GM12878 (cell line): ENCODE data around the gene TNFSF8. TPM values are rescaled to one million over a fixed set of nuclear protein-coding genes. Genes with fewer than 3 reads are reported as not detected.

Experiments
- ATAC-seq: fragments of 200-7000 bp; cut with Tn5 transposase; 3 replicates; pipeline ENCODE4 v1.9.1; 2020; ENCODE audit warnings: mild to moderate bottlenecking, moderate library complexity
- BruUV-seq: library from RNA; stranded (reverse); fragments of 400-500 nt; replicated peaks from 2 replicates; lab custom pipeline; 2021; lab: Mats Ljungman, UMichigan
- CTCF ChIA-PET: fragments of 300-600 bp; sonication (Branson Sonifier 250); formaldehyde crosslinking; extraction: SDS; loops from one replicate; lab custom pipeline; 2021; ENCODE audit warnings: inconsistent platforms; lab: Yijun Ruan, JAX
- POLR2A ChIA-PET: fragments of 350-600 bp; formaldehyde crosslinking; extraction: SDS; loops from one replicate; lab custom pipeline; 2021; ENCODE audit warnings: inconsistent platforms; lab: Charles Lee
- RAD21 ChIA-PET: fragments of 300-600 bp; sonication (Branson Sonifier 250); formaldehyde crosslinking; loops from one replicate; lab custom pipeline; 2023; ENCODE audit warnings: antibody characterized with exemption; ENCODE audit not compliant: unreplicated experiment; lab: Charles Lee
- SMC1A ChIA-PET: fragments of 300-600 bp; sonication (Branson Sonifier 250); formaldehyde crosslinking; loops from one replicate; lab custom pipeline; 2023; ENCODE audit not compliant: unreplicated experiment, uncharacterized antibody; lab: Charles Lee
- DNase-seq: peaks from one replicate; pipeline ENCODE4 v3.0.0-alpha.2; 2011; ENCODE audit warnings: low read depth, low spot score
- FAIRE-seq: peaks from 3 replicates; lab custom pipeline; 2011; peaks lifted over from hg19 to GRCh38; lab: Jason Lieb, UNC
- H2AFZ ChIP-seq: 2 replicates; pipeline ENCODE4 v1.6.0; 2011; ENCODE audit warnings: low read depth, low read length, control low read depth; ENCODE audit not compliant: control insufficient read depth
- H3K27ac ChIP-seq: 2 replicates; pipeline ENCODE4 v1.5.1; 2011; ENCODE audit warnings: control low read depth; ENCODE audit not compliant: control insufficient read depth, insufficient read depth
- H3K27me3 ChIP-seq, 2 experiments: replicated peaks in 1 of 2; 2 replicates each; pipeline versions ENCODE4 v1.6.0 to v1.6.1; 2011; ENCODE audit warnings: low read length in 1 of 2; ENCODE audit not compliant: control insufficient read depth in 2 of 2, insufficient read depth in 2 of 2
- H3K36me3 ChIP-seq, 2 experiments: 2 replicates each; pipeline ENCODE4 v1.5.1; 2011; ENCODE audit warnings: low read length in 1 of 2; ENCODE audit not compliant: control insufficient read depth in 2 of 2, insufficient read depth in 2 of 2
- H3K4me1 ChIP-seq: 2 replicates; pipeline ENCODE4 v1.6.1; 2011; ENCODE audit warnings: mild to moderate bottlenecking, low read length, moderate library complexity, mixed read lengths; ENCODE audit not compliant: control insufficient read depth, insufficient read depth
- H3K4me2 ChIP-seq: 2 replicates; pipeline ENCODE4 v1.6.0; 2011; ENCODE audit warnings: control low read depth; ENCODE audit not compliant: control insufficient read depth, insufficient read depth
- H3K4me3 ChIP-seq: fragments of 200-600 bp; sonication (generic); 2 replicates; pipeline ENCODE4 v1.5.1; 2016
- H3K79me2 ChIP-seq: 2 replicates; pipeline ENCODE4 v1.6.0; 2011; ENCODE audit warnings: low read length; ENCODE audit not compliant: control insufficient read depth, insufficient read depth
- H3K9ac ChIP-seq: 2 replicates; pipeline ENCODE4 v1.8.0; 2011; ENCODE audit warnings: low read length, control low read depth, mixed read lengths; ENCODE audit not compliant: control insufficient read depth, insufficient read depth
- H3K9me3 ChIP-seq: replicated peaks from 3 replicates; pipeline ENCODE4 v1.5.1; 2011; ENCODE audit warnings: mild to moderate bottlenecking, low read length; ENCODE audit not compliant: control insufficient read depth, insufficient read depth
- H4K20me1 ChIP-seq: 2 replicates; pipeline ENCODE4 v1.6.0; 2011; ENCODE audit not compliant: control insufficient read depth, insufficient read depth
- BMI1 ChIP-seq: fragments of 450-650 bp; IDR thresholded peaks from 2 replicates; pipeline ENCODE4 v1.6.1; 2016; ENCODE audit warnings: mild to moderate bottlenecking, moderate library complexity, borderline replicate concordance
- MYC ChIP-seq: IDR thresholded peaks from 2 replicates; pipeline ENCODE4 v1.6.1; 2011; ENCODE audit warnings: mild to moderate bottlenecking, low read length, moderate library complexity, inconsistent platforms; ENCODE audit not compliant: insufficient read depth, insufficient replicate concordance, insufficient read length, severe bottlenecking
- NR2C2 ChIP-seq: IDR thresholded peaks from 2 replicates; pipeline ENCODE4 v1.6.1; 2011; ENCODE audit warnings: borderline replicate concordance, low read depth; ENCODE audit not compliant: control insufficient read depth, insufficient read length
- SMAD5 ChIP-seq: IDR thresholded peaks from 2 replicates; pipeline ENCODE4 v1.6.1; 2016; ENCODE audit warnings: antibody characterized with exemption, low read depth
- SUZ12 ChIP-seq: fragments of 200-600 bp; sonication (generic); IDR thresholded peaks from one replicate; pipeline ENCODE4 v1.6.1; 2018; ENCODE audit warnings: antibody characterized with exemption, mild to moderate bottlenecking; ENCODE audit not compliant: unreplicated experiment
- TBL1XR1 ChIP-seq: IDR thresholded peaks from 2 replicates; pipeline ENCODE4 v1.6.1; 2012; ENCODE audit warnings: low read depth, low read length, improper control_type of control experiment
- WGBS: methylation state at CpG from one replicate; pipeline ENCODE4 v1.1.6; 2016; ENCODE audit warnings: low lambda C conversion rate; ENCODE audit not compliant: insufficient replicate concordance, insufficient coverage; ENCODE audit errors: missing lambda C conversion rate; 5-methylcytosine and 5-hydroxymethylcytosine counted together
- in situ Hi-C: fragments of 300-500 bp; cut with MboI; formaldehyde crosslinking; loops from 9 replicates; pipeline ENCODE4 v1.14.3; 2018; ENCODE audit warnings: mixed read lengths
- intact Hi-C: fragments of 100-400 bp; cut with micrococcal nuclease; formaldehyde crosslinking; loops from one replicate; pipeline ENCODE4 v1.14.2; 2022; ENCODE audit not compliant: unreplicated experiment
- polyA plus RNA-seq, 11 experiments: library from polyadenylated mRNA; depleted of rRNA in 4 of 11; unstranded in 6 of 11; stranded (reverse) in 5 of 11; fragments of >200 nt; fragmentation: Nextera tagmentation in 4 of 11; fragmentation: Illumina TruSeq in 1 of 11; extraction: Ambion mirVana in 4 of 11; extraction: Trizol in 1 of 11; gene quantifications; 1 replicate in 1 of 11; 2 replicates in 10 of 11; pipeline versions ENCODE4 v1.2.1 to v1.2.3, GENCODE V29; 2011 to 2016; ENCODE audit warnings: inconsistent platforms in 2 of 11, missing spikeins in 2 of 11, low read depth in 1 of 11
- total RNA-seq, 4 experiments: library from RNA; depleted of rRNA in 3 of 4; stranded (reverse); fragments of >200 nt in 3 of 4; fragmentation: Illumina TruSeq in 1 of 4; extraction: Trizol in 1 of 4; gene quantifications; 2 replicates each; pipeline versions ENCODE4 v1.2.1 to v1.2.3, GENCODE V29; 2013 to 2021
- TF ChIP-seq, protein P1 (sequence below): fragments of 450-650 bp; formaldehyde crosslinking; IDR thresholded peaks from 2 replicates; pipeline ENCODE4 v1.5.0; 2022; ENCODE audit warnings: mild to moderate bottlenecking, missing genetic modification characterization
- TF ChIP-seq, protein P2 (sequence below): fragments of 150-350 bp; IDR thresholded peaks from 2 replicates; pipeline ENCODE4 v1.6.1; 2014; ENCODE audit warnings: mild to moderate bottlenecking, low read depth, low read length
- TF ChIP-seq, protein P3 (sequence below): fragments of 450-650 bp; IDR thresholded peaks from 2 replicates; pipeline ENCODE4 v1.6.1; 2016; ENCODE audit warnings: mild to moderate bottlenecking, moderate library complexity, borderline replicate concordance

TNFSF8 gene
- total and polyA plus RNA-seq, 10 of the 15 experiments (the other 5 are each of a cell fraction or from before 2014, with no cell fraction given), result 0.10 to 0.29 (median 0.15) TPM; not detected in 7

DNA sequence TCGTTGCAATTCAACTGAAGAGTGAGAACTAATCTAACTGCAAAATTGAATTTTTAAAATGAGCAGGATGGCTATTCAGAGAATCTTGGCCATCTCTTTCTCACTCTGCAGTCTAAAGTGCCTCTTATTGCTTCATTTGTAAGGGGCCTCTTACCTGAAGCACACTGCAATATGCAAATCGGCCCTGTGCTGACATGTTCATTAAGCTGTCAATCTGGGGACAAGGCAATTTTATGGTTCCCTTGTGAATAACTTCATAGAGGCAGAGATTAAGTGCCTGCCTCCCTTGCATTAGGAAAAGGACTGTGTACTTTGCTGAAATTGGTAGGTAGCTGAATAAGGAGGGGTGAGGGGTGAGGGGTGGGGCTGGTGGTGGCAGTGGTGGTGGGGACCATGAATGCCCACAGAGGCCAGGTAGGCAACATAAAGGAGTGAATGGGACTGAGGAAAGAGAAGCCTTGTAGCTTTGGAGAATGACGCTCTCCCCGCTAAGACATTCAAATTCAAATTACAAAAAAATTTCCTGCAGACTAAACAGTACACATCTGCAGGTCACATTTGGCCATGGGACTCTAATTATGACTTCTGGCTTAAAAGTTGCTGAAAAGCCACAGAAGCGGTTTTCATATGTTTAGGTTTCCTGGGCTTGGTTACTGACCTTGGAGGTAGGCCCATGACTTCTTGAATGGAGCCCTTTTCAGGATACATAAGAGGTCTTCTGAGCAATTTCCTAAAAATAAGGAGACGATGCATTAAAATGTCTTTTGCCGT is 25.0 kb downstream of the TNFSF8 start:
- SMC1A ChIA-PET, result interaction anchor here (1.0 to 5.3 kb wide), 4 partner anchors 34 to 224 kb away, joined by 3 to 33 read pairs (median 9); no protein-coding TSS in a partner anchor
- FAIRE-seq (no peak), ATAC-seq (no peak), DNase-seq (no peak)
- Histone ChIP-seq H3K27ac (no peak overlapping the region), H3K9ac (no peak overlapping the region), H3K4me2 (no peak overlapping the region), H3K9me3 (no peaks in the 10 kb centered on the region), H2AFZ (no peak overlapping the region), H3K79me2 (no peaks in the 10 kb centered on the region), H3K27me3 (no peaks in the 10 kb centered on the region), H3K4me3 (no peak overlapping the region), H3K36me3 (no peaks in the 10 kb centered on the region), H4K20me1 (no peaks in the 10 kb centered on the region; the same call in 1 of the 2 replicates), H3K4me1 (peaks cover 13% of the 10 kb centered on the region)
- CTCF ChIA-PET, result interaction anchor here (0.6 to 3.2 kb wide), 9 partner anchors 8 to 502 kb away, joined by 3 to 33 read pairs (median 4); no protein-coding TSS in a partner anchor
- BruUV-seq, result no TSS peak
- WGBS, result 32% methylated on average over 7 of the region's 7 CpGs
- RAD21 ChIA-PET, result interaction anchor here (0.6 to 2.1 kb wide), 7 partner anchors 9 to 358 kb away, joined by 3 to 16 read pairs (median 3); no protein-coding TSS in a partner anchor
- intact Hi-C loops, result no loop called here
- in situ Hi-C loops, result no loop called here
- POLR2A ChIA-PET, result no interaction called here
- TF ChIP-seq MYC (no peak), NR2C2 (no peak), SMAD5 (no peak), SUZ12 (no peak), BMI1 (no peak), TBL1XR1 (no peak)
- TF ChIP-seq, protein P1, sequence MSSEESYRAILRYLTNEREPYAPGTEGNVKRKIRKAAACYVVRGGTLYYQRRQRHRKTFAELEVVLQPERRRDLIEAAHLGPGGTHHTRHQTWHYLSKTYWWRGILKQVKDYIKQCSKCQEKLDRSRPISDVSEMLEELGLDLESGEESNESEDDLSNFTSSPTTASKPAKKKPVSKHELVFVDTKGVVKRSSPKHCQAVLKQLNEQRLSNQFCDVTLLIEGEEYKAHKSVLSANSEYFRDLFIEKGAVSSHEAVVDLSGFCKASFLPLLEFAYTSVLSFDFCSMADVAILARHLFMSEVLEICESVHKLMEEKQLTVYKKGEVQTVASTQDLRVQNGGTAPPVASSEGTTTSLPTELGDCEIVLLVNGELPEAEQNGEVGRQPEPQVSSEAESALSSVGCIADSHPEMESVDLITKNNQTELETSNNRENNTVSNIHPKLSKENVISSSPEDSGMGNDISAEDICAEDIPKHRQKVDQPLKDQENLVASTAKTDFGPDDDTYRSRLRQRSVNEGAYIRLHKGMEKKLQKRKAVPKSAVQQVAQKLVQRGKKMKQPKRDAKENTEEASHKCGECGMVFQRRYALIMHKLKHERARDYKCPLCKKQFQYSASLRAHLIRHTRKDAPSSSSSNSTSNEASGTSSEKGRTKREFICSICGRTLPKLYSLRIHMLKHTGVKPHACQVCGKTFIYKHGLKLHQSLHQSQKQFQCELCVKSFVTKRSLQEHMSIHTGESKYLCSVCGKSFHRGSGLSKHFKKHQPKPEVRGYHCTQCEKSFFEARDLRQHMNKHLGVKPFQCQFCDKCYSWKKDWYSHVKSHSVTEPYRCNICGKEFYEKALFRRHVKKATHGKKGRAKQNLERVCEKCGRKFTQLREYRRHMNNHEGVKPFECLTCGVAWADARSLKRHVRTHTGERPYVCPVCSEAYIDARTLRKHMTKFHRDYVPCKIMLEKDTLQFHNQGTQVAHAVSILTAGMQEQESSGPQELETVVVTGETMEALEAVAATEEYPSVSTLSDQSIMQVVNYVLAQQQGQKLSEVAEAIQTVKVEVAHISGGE (CRISPR knock-in tag), result no peak
- TF ChIP-seq, protein P2, sequence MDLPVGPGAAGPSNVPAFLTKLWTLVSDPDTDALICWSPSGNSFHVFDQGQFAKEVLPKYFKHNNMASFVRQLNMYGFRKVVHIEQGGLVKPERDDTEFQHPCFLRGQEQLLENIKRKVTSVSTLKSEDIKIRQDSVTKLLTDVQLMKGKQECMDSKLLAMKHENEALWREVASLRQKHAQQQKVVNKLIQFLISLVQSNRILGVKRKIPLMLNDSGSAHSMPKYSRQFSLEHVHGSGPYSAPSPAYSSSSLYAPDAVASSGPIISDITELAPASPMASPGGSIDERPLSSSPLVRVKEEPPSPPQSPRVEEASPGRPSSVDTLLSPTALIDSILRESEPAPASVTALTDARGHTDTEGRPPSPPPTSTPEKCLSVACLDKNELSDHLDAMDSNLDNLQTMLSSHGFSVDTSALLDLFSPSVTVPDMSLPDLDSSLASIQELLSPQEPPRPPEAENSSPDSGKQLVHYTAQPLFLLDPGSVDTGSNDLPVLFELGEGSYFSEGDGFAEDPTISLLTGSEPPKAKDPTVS, result no peak
- TF ChIP-seq, protein P3, sequence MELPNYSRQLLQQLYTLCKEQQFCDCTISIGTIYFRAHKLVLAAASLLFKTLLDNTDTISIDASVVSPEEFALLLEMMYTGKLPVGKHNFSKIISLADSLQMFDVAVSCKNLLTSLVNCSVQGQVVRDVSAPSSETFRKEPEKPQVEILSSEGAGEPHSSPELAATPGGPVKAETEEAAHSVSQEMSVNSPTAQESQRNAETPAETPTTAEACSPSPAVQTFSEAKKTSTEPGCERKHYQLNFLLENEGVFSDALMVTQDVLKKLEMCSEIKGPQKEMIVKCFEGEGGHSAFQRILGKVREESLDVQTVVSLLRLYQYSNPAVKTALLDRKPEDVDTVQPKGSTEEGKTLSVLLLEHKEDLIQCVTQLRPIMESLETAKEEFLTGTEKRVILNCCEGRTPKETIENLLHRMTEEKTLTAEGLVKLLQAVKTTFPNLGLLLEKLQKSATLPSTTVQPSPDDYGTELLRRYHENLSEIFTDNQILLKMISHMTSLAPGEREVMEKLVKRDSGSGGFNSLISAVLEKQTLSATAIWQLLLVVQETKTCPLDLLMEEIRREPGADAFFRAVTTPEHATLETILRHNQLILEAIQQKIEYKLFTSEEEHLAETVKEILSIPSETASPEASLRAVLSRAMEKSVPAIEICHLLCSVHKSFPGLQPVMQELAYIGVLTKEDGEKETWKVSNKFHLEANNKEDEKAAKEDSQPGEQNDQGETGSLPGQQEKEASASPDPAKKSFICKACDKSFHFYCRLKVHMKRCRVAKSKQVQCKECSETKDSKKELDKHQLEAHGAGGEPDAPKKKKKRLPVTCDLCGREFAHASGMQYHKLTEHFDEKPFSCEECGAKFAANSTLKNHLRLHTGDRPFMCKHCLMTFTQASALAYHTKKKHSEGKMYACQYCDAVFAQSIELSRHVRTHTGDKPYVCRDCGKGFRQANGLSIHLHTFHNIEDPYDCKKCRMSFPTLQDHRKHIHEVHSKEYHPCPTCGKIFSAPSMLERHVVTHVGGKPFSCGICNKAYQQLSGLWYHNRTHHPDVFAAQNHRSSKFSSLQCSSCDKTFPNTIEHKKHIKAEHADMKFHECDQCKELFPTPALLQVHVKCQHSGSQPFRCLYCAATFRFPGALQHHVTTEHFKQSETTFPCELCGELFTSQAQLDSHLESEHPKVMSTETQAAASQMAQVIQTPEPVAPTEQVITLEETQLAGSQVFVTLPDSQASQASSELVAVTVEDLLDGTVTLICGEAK, result no peak
